ENCODE measurements around the gene KIAA1191.
A peak's percentile ranks its signal among the peaks of the same experiment; 100 is the strongest.

The KIAA1191 gene

DNA sequence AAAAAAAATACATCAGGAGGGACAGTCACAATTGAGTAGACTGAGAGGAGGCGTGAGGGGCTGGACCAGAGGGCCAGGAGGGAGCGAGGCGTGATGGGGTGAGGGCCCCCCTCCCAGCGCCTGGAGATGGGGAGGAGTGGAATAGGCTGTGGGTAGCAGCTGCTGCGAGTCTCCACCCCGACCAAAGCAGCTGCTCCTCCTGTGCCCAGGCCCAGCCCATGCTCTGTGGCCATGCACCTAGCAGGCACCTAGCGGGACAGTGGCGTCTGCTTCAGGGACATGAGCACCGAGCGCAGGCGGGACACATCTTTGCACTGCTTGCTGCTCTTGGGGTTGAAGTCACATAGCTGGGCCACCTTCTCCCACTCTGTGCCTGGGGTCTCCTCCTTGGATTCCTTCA lies 31.0 kb upstream of the KIAA1191 start:
- DNase-seq: no peak

DNA sequence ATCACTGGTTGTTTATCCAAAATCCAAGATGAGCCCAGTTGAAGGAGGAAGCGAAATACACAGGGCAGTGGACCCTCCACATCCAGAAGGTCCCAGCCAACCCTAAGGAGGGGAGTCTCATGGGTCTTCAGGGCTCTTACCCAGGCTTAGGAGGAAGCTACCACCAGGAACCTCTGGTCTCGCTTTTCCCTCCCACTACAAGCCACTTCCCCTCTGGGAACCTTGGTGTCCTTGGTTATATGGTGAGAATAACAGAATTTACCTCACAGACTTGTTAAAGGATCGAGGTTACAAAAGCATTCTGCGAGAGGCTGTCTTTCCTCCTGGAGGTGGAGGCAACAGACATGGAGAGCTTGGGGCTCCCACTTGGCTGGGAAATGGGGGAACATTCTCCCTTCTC lies 30.4 kb upstream of the KIAA1191 start:
- no peak for DNase-seq

DNA sequence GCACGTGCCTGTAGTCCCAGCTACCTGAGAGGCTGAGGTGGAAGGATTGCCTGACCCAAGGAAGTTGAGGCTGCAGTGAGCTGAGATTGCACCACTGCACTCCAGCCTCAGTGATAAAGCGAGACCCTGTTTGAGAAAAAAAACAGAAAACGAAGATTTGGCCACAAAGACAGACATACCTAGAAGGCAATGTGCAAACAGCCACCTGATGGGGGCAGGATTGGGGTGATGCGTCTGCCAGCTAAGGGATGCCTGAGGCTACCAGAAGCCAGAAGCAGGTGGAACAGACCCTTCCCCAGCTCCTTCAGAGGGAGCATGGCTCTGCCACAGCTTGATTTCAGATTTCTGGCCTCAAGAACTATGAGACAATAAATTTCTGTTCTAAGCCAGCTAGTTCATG lies 29.9 kb upstream of the KIAA1191 start:
- DNase-seq: no peak

DNA sequence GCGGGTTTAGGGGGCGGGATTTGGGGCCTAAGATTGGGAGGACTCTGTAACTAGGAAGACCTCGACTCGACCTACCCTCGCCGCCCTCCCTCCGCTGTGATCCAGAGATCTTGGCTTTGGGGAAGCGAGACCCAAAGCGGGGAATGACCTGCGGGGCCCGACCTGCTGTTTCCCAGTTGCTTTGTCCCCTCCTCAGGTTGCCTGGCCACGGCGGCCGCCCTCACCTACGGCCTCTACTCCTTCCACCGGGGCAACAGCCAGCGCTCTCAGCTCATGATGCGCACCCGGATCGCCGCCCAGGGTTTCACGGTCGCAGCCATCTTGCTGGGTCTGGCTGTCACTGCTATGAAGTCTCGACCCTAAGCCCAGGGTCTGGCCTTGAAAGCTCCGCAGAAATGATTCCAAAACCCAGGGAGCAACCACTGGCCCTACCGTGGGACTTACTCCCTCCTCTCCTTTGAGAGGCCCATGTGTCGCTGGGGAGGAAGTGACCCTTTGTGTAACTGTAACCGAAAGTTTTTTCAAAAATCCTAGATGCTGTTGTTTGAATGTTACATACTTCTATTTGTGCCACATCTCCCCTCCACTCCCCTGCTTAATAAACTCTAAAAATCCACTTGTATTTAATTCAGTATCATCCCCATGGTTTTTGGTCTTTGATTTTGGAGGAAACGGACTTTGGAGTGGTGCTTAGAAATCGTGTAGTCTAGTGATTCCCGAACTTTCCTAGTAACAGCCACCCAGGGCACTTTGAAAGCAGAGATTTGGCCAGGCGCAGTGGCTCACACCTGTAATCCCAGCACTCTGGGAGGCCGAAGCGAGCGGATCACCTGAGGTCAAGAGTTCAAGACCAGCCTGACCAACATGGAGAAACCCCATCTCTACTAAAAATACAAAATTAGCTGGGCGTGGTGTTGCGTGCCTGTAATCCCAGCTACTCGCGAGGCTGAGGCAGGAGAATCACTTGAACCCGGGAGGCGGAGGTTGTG lies 27.9 kb upstream of the KIAA1191 start:
- peak; percentile 96 for DNase-seq

DNA sequence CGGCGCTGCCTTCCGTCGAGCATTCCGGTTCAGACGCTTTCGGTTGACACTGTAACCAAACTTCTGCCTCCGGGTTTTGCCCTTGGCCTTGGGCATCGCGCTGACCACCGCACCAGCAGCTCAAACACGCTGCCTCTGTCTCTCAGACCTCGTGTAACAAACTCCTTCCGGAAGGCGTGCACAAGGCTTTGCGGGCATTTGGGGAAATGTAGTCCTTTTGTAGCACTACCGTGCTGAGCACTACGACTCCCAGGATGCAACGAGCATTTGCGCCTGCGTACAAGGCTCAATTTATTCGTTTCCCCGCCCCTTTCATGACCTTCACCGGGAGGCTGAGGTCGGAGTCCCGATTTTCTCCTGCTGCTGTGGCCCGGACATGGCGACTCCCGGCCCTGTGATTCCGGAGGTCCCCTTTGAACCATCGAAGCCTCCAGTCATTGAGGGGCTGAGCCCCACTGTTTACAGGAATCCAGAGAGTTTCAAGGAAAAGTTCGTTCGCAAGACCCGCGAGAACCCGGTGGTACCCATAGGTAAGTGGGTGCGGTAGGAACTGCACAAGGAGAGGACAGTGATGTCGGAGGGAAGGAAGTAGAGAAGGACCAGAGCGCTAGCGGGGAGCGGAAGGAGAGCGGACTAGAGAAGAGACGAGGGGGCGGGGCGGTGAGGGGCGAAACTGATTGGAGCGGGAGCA lies 27.0 kb upstream of the KIAA1191 start, which contains the start of the genes HIGD2A and NOP16:
Gene HIGD2A, plus strand, starts transcription at position 308 of the 691 bp plus-strand sequence. Its CDS starts 69 bp downstream, at position 377.
Gene NOP16, minus strand, starts transcription at position 155 of the 691 bp plus-strand sequence. Its CDS starts 59 bp downstream, at position 96.
- DNase-seq: peak; percentile 98

DNA sequence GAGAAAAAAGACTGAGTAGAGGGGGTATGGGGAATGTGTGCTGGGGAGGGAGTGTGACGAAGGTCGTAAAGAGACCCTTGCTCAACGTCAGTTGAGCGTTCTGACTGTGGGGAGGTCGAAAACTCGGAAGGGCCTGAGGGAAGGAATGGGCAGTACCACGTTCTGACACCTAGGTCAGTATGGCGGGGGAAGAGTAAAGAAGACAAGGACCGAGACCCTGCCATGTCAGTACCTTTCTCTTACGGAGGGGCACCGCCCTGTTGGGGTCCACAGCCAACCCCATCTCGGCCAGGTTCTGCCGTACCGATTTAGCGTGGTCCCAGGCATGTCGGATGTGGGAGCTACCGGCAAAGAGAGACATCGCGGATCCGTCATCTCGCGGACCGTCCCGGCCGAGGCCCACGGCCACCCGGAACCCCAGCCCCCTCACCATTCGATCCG lies 26.5 kb upstream of the KIAA1191 start:
- DNase-seq: peak; percentile 69

DNA sequence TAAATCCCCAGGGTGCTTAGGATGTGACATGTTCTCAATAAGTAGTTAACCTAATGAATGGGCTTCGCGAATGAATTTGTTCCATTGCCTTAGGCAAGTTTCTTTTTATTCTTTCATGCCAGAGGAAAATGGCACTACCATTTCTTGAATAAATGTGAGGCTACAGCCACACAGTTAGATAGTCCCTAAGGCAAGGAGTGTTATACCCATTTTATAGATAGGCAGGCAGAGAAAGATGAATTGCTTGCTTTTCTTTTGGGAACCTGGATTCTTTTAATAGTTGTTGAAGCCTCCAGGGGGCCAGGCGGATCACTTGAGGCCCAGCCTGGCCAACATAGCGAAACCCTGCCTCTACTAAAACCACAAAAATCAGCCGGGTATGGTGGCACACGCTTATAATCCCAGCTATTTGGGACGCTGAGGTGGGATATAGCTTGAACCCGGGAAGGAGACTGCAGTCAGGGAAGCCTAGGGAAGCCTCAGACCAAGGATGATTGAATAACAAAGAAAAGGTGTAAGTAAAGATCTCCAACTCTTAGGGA lies 25.9 kb upstream of the KIAA1191 start:
- no peak for DNase-seq

DNA sequence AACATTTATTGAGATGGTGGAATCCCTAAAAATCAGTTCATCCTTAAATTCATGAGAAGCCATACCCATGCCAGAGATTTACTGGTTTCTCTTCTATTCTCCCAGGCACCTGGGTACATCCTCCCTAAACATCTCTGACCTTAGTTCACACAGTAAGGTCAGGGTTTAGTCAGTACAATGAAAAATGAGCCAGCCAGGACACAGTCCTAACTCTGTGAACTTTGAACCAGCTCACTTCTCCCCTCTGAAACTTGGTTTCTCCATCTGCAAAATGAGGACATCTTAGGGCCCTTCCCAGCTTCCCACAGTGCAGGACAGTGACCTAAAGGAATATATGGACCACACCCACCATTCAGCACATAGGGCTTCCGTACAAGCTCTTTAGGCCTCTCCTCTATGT lies 24.9 kb upstream of the KIAA1191 start:
- no peak for DNase-seq

DNA sequence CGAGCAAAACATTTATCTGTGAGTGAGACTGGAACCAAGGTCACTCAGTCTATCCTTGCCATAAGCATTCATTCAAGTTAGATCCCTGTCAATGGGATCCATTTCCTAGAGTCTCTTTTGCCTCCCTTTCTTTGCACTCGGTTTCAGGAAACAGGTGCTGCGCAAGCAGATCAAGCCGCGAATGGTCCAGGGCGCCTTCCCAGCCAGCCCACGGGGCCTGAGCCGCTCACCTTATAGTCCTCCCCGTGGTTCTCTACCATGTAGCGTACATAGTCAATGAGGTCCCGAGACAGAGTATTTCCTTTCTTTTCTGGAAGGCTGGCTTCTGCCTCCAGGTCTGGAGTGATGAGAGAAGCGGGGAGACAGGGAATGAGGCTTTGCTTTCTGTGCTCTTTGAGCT lies 23.4 kb upstream of the KIAA1191 start:
- DNase-seq: no peak

DNA sequence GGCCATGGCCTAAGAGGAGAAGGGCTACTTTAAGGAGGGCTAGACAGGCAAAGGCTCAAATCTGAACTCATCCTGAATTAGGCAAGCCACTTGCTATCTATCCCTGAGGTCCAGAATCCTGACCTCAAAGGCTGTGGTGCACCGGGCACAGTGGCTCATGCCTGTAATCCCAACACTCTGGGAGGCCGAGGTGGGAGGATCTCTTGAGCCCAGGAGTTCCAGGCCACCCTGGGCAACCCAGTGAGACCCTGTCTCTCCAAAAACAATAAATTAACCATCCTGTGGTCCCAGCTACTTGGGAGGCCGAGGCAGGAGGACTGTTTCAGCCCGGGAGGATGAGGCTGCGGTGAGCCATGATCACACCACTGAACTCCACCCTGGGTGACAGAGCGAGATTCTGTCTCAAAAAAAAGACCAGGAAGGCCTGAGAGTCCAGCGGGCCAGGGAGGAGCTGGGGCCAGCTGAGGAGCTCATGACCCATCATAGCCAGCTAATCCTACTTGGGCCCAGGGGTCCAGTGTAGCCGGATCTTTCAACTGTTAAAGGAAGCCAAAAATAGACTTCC lies 22.9 kb upstream of the KIAA1191 start:
- DNase-seq: no peak

DNA sequence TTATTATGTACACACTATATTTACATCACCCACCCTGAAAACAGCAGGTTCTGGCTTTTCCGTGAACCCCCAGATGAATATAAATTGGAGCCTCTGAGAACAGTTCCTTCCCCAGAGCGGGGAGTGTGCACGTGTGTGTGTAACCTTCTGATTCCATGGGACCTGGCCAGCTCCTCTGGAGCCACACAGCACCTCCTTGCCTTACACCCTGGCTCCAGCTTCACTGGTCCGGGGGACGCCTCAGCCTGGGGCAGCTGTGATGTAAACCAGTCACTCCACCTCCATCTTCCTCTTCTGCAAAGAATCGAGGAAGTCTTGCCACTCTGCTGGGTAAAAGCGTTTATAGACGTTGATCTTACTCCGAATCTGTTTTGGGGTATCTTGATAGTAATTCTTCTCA lies 22.4 kb upstream of the KIAA1191 start:
- no peak for DNase-seq

DNA sequence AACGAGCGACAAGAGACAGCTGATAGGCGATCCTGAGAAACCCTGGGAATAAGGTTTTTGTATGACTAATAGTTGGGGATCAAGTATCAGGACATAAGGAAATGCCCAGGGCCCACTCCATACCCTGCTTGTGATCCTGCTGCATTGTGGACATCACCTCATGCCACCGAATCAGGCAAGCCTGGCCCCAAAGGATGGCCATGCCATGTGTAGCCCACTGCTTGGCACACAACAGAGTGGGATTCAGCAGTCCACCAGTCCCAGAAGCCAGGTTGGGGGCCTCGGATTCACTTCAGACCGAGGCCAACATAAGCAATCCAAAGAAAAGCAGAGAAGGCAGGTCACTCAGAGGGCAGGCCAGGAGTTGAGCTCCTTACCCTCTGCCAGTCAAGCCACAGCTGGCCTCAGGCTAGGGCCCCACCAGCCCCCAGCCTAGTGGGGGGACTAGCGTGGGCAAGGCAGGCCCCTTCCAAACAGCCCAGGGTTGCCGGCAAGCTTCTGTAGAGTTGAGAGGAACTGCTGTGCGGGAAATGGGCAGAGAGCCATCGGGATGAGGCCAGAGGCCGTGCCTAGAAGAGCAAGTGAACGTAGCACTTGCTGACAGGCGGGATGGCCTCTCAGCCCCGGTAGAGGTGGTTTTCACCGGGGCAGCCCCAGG lies 21.8 kb upstream of the KIAA1191 start:
- no peak for DNase-seq

DNA sequence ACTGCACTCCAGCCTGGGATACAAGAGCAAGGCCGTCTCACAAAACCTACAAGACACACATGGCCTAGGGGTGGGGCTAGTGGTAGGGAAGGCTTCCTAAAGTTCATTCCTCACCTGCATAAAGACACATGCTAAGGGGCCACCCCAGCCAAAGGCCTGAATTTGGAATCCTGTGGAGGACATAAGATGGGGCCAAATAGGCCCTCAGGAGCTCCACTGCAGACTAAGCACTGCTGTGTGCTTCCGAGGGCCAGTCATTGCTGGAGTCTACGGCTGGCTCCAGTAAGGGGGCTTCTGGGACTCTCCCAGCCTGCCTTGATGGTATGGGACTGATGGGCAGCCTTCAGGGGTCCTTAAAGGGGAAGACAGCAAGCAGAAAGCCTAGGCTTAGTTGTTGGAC lies 21.2 kb upstream of the KIAA1191 start:
- no peak for DNase-seq

DNA sequence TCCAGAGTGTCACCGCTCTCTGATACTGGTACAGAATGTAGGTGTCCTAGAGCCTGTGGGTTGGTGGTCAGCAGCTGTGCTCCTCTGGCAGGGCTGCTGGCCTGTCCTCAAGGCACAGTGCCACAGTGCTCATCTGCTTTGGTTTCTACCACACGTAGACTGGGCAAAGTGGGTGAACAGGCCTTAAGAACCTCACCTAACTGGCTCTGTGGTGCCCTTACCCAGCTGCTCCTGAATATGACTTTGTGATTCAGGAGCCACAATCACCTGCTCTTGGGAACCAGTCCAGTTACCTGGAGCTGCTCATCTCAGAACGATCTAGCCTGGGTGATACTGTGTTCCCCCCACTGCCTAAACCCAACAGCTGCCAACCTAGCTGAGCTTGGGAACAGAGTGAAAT lies 20.4 kb upstream of the KIAA1191 start:
- no peak for DNase-seq

DNA sequence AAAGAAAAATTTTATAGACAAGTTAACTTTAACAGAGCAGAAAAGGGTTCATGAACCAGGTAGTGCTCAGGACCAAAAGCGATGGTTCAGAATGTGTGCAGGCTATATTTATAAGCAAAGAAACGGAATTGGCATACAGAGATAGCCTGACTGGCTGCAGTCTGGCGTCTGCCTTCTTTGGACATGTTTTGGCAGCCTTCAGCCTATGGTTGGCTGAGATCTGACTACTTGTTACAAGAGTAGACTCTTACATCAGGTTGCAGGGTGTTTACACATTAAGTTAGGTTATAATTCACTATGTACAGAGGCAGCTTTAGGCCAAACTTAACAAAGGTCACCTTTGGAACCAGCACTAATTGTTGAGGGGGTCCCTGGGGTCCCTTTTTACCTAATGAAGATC lies 19.9 kb upstream of the KIAA1191 start:
- no peak for DNase-seq

DNA sequence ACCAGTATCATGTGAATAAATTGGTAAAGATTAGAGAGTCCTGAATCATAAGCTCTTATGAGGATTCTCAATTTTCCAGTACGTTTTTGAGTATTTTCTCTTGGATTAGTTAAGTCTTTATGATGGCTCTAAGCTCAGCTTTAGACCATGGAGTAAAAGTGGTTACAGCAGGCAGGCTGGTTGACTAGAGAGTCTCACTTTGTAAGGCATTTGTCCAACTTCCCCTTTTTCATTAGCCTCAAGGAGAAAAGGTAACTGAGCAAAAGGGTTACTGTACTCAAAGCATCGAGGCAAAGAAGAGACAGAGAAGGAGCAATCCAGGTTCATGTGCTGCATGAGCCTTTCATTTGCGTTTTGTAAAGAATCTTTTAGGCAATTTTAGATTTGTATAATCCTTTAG lies 18.3 kb upstream of the KIAA1191 start:
- no peak for DNase-seq

DNA sequence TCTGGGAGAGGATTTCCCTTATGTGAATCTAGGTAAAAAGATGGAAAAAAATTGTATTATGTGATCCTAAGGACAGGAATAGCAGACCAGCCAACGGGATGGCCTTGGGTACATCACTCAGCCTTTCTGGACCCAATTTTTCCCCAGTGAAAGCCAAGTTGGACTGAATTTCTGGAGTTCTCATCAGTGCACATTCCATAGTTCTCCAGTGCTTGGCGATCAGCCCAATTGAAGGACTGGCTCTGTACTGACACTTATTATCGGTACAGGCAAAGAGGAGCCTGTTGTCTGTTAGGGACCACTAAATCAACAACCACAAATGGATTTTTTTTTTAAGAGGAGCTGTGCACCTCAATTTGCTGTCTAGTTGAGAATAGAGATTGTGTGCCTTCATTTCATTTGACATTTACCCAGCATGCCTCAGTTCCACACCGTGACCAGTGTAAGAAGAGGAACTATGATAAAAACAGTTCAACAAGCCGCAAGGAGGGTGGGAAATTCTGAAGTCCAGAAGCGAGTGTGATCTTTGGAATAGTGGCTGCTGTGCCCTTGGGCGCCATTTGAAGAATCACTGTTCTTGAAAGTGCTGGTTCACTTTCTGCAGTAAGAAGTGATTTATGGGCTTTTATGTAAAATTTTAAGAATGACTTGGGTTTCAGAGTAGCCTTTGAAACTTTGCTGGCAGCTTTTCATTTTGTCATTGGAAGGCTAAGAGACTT lies 11.7 kb upstream of the KIAA1191 start:
- no peak for DNase-seq

DNA sequence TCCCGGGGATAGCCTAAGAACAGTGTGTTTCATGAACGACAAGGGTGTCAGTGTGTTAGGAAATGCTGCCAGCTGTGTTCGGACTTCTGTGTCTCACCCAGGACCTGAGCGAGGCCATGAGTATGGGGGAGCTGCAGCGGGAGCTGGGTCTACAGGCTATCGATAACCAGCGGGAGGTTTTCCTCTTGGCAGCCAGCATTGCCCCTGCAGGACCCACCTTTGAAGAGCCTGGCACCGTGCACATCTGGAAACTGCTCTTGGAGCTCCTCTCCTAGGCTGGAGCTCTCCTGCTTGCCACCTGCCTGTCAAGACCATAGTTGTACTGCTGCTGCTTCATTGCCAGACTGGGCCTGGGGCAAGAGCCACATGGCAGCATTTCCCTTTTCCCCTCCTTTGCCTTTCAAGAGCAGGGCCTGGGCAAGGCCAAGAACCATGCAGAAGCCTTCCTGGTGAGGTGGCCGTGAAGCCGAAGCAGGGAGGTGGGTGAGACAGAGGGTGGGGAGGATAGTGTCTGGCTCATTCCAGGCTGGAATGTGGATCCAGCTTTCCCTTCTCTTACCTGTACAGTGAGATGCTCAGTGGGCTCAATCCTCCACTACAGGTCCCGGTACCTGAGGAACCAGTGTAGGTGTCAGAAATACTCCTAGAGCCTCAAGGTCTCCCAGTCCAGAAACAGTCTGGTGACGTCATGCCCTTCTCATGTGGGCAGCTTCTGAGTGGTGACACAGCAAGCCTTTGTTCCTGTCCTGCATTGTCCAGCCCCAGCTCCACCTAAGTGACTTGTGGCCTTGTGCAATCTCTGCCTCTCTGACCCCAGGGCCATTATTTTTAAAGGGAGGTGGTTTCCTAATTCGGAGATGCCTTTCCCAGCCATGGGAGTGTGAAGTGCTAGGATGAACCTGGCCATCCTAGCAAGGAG lies 10.3 kb upstream of the KIAA1191 start:
- no peak for DNase-seq

DNA sequence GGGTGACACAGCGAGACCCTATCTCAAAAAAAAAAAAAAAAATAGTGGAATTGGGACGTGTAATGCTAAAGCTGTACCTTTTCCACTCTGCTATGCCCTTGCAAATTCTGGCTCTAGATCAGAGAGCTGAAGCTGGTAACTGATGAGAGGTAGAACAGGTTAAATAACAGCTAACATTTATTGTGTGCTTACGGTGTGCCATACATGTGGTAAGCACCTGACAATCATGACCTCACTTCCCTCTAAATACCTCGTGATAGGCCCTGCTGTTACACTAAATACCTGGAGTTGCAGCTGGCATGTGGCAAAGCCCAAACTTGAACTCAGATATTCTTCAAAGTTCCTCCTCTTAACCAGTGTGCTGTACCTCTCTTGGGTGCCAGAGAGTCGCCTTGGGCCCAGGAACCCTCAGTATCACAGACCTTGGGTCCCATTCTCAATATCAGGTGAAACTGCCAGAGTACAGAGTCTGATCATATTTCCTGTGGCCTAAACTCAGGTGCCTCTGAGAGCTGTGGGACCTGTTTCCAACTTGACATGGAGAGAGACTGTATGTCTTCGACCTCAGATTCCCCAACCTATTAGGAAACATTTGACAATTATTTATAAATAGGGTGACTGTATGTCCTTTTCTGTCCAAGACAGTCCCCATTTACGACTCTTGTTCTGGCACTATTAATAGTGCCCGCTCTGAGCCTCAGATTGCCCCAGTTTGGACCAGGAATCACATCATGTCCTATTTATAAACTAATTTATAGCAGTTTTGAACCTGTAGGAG lies 8.6 kb upstream of the KIAA1191 start:
- no peak for DNase-seq

DNA sequence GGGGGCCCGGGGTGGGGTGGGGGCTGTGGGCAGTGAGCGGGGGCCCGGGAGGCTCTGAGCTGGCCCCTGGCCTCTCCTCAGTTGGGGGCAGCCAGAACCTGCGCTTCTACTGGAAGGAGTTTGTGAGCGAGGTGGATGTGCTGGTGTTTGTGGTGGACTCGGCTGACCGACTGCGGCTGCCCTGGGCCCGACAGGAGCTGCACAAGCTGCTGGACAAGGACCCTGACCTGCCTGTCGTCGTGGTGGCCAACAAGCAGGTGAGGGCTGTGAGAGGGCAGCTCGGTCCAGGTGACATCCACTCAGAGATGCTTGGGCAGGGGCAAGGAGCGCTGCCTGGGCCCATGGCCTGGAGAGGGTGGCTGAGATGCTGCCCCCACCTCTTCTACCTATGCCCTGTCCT lies 7.2 kb upstream of the KIAA1191 start:
- no peak for DNase-seq
